SKM-1 (cell line): Measurements from ENCODE around the gene ITPK1.

ENCODE experiments used
- DNase-seq: peaks from one replicate; lab custom pipeline; 2025; ENCODE audit not compliant: unreplicated experiment; lab: John Stamatoyannopoulos, UW

ITPK1 gene

DNA sequence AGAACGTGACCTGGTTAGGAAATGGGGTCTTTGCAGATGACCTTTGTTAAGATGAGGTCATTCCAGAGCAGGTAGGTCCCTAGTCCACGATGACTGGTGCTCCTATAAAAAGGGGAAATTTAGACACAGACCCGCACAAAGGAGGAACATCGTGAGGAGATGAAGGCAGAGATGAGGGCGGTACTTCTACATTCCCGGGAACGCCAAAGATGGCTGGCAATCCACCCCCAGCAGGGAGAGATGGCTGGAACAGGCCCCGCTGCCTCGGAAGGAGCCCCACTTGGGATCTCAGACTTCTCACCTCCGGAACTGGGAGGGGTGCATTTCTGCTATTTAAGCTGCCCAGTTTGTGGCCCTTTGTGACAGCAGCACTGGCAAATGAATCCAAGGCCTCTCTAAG, 85.0 kb downstream of the ITPK1 start:
- DNase-seq, result no peak

DNA sequence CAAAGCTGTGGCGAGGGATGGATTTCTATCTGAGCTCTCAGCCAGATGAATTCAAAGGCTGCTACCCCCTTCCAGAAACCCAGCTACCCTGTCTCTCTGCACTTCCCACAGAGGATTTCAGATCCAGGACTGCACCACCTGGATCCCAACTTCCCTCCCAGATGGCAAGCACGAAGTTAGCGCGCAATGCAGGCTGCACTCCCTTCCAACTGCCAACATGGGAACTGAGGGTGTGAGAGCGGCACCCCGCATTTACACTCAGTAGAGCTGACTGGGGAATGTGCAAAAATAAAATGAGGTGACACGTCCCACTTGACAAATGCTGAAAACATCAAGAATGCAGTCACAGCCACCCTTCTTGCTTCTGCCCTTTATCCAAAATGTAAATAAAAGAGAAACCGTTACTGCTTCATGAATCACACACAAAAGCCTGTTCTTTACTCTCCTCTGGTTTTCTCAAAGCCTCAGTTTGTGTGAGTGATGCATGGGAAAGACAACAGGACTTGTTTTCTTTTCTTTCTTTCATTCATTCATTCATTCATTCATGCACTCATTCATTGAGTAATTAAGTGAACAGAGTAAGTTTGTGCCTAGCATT, 85.7 kb downstream of the ITPK1 start:
- no peak for DNase-seq

DNA sequence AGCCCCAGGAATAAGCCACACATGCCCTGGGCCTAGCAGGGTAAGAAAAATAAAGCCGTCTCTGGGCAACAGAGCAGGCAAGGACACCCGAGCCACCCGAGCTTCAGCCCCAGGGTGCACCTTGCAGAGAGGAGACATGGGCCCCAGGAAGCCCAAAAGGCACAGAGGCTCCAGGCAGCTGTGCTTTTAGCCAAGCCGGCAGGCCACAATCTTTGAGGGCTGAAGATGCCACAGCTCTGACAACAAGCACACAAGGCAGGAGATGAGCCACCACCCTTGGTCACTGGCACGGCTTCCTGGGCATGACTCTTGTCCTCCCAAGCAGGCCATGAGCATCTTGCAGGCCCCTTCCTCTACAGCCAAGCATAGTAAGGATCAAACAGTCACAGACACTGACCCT, 86.3 kb downstream of the ITPK1 start:
- DNase-seq, result no peak

DNA sequence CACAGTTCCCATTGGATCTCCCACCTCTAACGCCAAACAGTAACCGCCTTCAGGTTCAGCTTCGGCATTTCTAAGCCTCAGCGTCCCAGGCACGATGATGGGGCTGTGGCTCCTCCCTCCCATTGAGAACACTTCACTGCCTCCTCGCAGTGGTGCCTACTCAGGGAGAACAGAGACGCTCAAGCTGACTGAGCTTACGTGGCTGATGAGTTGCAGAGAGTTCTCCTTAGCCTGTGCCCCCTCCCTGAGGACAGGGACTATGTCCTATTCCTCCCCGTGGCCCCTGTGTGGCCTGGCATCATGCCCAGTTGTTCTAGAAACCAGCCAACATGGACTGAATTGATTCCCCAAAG, 87.0 kb downstream of the ITPK1 start:
- no peak for DNase-seq

DNA sequence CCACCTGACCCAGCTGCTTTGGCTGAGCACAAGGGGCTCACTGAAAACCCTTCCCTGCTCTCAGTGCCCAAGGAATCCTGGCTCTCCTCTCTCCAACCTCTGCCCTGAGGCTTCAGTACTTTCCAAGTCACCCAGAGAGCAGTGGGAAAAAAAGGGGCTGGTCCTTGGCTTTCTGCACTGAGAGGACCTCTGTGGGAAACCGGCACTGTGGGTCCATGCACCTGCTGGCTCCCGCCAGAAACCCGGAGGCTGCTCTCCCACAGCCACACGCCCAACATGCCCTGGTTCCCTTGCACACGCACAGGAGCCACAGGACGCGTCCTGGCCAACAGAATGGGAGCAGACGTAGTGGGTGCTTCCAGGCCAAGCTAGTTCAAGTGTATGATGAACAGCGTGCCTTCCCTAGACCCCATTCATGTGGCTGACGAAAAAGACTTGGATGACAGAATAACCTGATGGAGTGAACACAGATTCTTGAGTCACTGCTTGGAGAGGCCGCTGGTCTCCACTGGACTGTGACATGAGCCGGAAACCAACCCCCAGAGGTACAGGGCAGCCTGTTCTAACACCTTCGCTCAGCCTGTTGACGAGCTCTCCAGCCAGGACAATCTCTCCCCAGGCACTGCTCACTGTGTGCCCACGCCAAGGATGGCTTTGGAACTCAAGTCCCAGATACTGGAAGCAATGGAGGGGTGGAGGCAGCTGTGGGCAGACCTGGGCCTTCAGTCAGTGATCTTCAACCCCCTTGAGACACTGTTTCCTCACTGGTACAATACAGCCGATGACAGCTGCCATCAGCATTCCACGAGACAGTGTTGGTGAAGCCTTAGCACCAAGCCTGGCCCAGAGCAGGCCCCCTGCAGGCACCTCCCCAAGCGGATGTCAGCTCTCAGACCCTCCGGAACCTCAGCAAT, 87.7 kb downstream of the ITPK1 start:
- no peak for DNase-seq

DNA sequence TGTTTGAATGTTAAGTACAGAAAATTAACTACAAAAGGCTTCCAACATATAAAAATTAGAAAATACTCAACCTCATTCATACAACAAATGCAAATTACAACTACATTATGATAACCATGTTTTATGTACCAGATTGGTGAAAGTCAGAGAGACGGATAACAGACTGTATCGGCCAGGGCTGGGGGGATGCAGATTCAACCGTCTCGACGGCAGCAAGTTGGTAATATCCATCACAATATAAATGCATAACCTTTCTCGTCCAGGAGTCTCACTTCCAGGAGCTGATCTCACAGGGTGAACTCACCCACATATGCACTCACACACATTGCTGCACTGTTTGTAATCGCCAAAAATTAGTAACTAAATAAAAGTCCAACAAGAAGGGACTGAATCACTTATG, 89.4 kb downstream of the ITPK1 start:
- no peak for DNase-seq

DNA sequence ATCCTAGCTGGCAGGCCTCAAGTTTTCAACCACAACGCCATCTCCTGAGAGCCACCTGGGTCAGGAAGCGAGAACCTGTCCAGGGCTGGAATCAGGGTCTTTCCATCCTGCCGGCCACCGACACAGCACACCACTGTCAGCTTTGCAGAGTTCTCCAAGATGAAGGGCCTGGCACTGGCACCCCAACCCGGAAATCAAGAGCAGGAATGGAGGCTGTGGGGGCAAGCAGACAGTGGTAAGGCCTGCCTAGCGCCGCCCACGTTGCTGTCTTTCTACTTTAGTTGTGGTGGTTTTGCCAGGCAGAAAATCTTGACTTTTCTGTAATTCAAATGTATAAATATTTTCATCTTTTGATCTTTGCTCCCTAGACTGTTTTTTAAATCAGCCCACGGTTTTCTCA, 90.7 kb downstream of the ITPK1 start:
- no peak for DNase-seq

DNA sequence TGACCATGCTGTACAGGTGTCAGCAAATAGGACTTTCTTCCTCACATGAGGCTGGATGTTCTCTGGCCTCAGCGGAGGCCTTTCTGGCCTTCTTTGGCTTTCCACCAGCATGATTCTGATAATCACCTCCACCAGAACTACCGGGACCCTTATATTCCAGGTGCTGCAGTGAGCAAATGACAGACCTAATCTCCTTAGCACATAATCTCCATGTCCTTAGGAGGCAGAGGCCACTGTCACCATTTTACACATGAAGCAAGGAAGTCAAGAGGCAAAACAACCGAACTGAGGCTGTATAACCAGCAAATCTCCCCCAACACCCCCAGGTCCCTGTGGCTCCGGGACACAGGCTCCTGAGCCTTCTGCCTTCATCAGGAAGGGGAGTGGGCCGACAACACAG, 91.2 kb downstream of the ITPK1 start:
- DNase-seq, result no peak

DNA sequence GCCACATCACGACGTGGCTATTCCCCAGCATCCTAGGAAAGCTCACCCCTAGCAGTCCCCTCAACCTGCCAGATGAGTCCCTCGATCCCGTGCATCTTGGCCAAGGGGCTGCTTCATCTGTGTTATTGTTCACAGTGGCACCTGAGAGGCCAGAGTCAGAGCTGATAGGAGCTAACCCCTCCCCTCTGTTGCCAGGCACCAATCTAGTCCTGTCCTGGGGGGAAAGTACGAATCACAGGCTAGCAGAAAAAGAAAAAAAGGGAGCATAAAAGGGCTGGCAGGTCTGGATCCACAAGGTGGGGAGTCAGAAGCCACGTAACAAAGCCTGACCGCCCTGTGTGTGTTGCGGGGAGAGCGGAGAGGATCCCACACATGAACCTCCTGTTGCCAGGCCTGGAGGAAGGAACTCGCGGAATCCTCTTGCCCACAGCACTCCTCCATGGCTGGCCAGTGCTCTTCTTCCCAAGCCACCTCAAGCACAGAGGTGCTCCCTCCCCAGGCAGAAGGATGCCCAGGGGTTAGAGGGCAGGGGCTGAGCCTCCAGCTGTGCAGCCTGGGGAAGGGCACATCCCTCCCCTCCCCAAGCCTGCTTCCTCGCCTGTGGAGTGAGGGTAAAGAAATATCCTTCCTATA, 91.8 kb downstream of the ITPK1 start:
- DNase-seq, result no peak

DNA sequence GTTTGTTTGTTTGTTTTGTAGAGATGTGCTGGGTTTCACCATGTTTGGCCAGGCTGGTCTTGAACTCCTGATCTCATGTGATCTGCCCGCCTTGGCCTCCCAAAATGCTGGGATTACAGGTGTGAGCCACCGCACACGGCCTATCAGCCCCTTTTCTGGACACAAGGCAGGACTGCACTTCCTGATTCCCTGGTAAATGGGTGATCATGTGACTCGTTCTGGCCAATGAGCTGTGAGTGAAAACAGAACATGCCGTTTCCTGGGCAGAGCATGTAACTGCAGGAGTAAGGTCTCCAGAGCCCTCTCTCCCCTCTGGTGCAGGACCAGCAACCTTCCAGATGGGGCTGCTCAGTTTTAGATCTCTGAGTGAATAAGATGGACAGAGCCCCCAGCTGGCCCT, 92.7 kb downstream of the ITPK1 start:
- DNase-seq, result no peak

DNA sequence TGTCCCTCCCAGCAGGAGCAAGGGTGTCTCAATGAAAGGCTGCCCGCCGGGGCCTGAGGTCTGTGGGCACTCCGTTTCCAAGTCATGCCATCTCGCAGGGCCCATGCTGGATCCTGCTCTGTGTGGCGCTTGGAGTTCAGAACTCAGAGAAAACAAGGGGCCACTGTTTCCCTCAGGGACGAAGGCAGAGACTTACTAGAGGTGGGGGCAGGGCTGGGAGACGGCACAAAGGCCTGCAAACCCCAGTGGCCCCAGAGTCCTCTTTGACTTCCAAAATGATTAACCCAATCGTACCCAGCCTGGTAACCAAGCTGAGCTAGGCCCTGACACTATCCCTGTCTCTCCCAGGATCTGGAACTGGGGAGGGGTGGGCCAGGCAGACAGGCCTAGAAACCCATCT, 95.8 kb downstream of the ITPK1 start:
- no peak for DNase-seq

DNA sequence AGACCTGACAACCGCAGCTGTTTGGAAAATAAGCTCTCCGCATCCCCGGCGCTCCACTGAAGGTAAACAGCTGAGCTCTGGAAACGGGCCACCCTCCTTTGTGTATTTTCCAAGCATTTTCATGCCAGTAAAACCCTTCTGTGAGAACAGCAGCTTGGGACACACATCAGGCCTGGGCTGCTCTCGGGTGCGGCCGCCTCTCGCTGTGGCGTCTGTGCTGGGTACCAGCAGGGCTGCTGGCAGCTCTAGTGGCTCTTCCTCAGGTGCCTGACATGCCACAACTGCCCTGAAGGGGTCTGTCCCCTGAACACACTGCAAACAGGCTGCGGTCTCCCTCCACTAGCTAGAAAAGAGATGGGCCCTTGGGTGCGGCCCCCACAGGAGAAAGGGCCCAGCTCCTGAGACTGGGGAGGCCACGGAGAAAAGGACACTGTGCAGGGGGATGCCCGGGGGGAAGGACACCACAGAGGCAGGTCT, 96.3 kb downstream of the ITPK1 start:
- no peak for DNase-seq

DNA sequence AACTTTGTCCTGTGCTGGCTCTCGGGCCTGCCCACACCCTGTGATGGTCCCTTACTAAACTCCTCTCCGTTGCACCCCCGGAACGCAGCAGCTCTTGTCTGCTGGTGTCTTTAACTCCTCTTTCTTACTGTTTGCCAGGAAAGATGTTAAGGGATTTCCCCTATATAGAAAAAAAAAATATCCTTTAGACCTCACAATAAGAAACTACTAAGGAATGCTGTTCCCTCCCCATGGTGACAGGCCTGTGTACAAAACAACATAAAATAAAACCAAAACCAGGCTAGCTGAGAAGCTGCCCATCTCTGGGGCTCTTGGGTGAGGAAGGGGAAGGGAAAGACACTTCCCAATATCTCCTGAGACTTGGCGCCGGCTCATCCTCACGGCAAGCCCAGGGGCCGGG, 97.4 kb downstream of the ITPK1 start:
- no peak for DNase-seq

DNA sequence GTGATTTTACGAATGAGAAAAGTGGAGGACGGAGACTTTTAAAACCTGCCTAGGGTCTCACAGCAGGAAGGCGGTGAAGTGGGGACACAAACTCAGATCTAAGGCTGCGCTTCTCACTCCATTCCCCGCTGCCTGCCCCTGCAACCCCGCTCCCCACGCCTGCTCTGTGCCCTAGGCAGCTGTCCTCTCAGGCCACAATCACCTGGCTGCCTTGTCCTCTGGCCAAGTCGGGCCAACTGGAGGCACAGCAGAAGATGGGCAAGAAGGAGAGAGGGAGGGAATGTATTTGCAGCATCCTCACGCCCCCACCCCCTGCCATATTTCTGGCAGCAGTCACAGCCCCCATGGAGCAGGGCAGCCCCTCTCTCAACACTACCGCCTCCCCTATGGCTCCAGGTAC, 97.8 kb downstream of the ITPK1 start:
- no peak for DNase-seq

DNA sequence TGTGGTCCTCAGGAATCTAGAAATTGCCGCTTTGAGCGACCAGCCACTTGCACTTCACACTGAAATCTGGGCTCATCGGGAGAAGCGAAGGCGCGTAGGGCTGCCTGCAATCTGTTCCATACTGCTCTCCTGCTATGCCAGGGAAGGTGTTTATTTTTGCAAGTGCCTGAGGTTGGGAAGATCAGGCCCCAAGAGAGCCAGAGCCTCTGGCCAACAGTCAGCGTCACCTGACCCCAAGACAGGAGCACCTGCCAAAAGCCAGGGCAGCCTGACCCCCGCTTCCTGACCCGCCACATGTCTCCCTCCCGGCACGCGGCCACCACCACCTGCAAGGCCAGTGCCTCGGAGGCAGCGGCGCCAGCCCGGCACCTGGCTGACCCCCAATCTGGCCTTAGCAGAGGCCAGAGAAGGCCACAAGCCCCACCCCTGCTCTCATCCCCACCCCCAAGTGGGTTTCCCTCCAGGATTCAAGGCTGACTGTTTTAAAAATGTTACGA, 98.4 kb downstream of the ITPK1 start:
- no peak for DNase-seq

DNA sequence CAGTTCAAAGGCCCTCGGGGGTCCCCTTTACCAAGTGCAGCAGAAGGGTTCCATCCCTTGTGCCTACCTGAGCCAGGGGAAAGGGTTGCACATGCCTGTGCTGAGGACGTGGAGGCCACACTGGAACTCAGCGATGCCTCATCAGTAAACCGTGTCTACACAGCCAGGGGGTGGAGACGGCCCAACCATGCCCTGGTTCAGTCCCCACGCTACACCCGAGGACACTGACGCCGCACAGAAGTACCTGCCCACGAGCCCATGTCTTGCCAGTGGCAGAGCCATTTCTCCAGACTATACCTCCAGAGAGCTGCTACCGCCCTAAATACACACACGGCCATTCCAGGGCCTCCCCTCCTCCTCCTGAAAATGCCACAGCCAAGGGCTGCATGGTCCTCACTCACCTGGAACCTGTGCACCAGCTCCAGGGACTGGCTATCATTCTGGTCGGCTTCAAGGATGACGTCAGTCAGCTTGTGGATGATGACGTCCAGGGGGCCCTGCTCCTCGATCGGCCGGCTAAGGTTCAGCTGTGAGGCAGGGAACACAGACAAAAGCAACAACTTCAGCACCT, 99.4 kb downstream of the ITPK1 start:
- no peak for DNase-seq

DNA sequence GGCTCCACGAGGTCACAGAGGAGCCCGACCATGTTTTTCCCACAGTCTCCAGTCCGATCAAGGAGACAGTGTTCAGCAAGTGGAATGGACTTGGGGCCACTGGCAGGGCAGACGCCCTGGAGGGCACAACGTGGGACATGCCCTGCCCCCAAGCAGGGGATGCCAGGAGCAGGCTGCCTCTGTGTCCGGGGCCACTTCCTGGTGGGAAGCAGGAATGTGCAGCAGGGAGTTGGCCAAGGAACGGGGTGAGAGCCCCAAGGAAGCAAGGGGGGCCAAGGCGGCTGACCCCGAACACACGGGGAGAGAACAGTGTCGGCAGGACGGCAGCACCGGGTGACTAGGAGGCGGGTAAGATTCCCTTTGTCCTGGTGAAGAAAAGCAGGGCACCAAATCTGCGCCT, 100.2 kb downstream of the ITPK1 start:
- DNase-seq, result no peak

DNA sequence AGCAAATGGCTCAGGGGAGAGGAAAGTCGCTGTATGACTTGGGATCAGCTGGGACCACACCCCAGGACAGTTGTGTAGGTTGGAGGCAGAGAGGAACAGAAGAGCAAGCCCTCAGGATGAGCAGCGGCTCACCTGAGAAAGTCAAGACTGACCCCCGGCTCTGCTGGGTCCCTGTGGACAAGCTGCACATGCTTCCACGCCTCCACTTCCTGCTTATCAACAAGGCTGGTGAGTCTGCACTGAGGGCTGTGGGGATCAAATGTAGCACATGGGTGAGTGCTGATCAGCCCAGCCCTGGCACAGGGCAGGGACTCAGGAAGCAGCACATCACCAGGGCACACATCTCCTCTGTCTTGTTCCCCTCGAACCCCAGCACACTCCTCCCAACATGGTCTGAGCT, 100.7 kb downstream of the ITPK1 start:
- DNase-seq, result no peak

DNA sequence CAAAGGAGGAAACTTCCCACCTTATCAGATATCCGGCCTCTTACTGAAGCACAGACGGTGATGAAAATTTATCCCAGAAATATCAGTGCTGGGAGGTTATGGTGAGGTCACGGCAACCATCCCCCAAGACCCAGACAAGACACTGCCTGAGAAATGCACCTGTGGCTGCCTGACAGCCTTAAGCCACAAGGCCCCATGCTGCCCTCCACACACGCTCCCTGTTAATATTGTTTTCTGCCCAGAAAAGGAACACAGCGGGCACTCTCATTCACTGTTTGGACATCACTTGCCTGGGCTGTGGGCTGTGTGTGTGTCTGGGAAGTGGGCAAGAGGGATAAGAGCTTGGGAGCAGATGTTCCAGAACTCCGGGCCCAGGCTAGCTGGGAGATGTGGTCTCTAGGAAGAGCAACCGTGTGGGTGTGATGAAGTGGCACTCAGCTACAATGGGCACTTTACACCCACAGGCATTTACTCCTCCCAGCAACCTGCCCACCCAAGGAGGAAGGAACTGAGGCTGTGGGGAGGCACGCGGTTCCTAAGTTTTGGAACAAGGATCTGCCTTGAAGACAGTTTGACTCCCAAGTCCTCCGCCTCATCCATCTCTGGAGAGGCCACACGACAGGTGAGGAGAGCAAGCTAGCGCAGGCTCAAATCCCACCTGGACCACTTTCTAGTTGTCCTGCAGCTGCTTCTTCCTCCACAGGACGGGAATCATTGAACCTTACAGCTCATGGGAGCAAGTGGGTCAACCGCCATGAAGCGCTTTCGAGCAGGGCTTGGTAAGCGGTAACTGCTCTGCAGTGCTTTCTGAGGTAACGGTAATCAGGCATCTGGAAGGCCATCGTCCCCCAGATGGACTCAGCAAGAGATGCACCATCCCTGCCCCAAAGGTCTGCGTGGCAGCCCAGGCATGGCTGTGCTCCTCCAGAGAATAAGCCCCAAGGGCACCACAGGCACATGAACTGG, 101.4 kb downstream of the ITPK1 start:
- DNase-seq, result no peak

DNA sequence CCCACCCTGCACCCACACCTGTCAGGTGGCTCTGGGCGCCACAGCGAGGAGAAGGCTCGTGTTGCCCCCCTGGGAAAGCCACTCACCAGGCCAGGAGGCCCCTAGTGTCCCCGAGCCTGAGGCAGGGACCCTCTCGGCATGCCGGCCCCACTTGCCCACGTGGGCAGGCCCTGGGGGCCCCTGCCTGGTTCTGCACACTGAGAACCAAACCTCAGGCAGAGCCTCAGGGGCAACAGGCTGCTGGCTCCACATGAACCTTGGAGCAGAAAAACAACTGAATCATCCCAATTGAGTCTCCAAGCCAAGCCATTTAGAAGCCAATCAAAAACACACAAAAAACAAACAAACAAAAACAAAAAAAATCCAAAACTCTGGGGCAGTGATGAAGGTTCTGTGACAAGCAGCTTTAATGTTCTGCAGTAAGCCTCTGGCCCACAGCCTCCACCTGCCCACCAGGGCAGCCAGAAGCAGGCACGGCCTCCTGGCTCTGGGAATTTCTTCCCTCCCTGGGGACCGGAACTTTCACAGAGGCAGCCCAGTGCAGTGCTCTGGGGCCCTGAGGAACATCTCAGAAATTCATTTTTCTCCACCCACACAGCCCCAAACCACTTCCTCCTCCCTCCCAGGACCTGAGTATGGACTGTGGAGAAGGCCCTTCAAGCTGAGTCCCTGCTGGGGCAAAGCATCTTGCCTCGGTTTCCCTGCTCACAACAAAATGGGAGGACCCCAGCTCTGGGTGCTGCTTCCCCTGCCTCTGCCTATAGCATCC, 102.6 kb downstream of the ITPK1 start:
- no peak for DNase-seq
